Epithelial cell of esophagus (primary cell): ENCODE results near the gene CHPF2.

Experiments used
- DNase-seq: peaks from one replicate; pipeline ENCODE4 v3.0.0; 2010; ENCODE audit warnings: low read depth
- H3K4me3 ChIP-seq: 2 replicates; pipeline ENCODE4 v1.5.1; 2011; ENCODE audit warnings: mild to moderate bottlenecking, low read length, control low read depth
- TF ChIP-seq, protein P1 (sequence below): IDR thresholded peaks from 2 replicates; pipeline ENCODE4 v1.5.1; 2011; ENCODE audit warnings: low read depth, mild to moderate bottlenecking, low read length, control low read depth, inconsistent platforms; ENCODE audit not compliant: insufficient read depth; ENCODE audit errors: missing control alignments

Gene CHPF2

DNA sequence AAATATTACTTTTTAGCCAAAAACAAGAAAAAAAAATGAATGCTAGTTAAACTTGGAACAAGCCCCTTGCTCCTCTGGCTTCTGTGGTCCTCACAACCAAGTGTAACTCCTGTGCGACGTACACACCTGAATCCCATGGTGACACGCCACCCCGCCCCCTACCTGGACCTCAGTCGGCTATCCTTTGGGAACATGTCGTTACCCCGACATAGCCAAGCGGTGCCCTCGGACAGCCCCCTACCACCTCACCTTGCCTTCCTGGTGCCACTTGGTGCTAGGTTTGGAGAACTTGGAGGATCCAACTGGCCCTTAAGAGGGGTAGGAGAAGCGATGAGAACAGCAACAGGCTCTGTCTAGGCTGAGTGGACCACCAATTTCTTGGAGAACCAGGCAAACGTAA is 28.2 kb downstream of the CHPF2 start:
- DNase-seq = no peak
- TF ChIP-seq, protein P1, sequence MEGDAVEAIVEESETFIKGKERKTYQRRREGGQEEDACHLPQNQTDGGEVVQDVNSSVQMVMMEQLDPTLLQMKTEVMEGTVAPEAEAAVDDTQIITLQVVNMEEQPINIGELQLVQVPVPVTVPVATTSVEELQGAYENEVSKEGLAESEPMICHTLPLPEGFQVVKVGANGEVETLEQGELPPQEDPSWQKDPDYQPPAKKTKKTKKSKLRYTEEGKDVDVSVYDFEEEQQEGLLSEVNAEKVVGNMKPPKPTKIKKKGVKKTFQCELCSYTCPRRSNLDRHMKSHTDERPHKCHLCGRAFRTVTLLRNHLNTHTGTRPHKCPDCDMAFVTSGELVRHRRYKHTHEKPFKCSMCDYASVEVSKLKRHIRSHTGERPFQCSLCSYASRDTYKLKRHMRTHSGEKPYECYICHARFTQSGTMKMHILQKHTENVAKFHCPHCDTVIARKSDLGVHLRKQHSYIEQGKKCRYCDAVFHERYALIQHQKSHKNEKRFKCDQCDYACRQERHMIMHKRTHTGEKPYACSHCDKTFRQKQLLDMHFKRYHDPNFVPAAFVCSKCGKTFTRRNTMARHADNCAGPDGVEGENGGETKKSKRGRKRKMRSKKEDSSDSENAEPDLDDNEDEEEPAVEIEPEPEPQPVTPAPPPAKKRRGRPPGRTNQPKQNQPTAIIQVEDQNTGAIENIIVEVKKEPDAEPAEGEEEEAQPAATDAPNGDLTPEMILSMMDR = no peak
- no peak overlapping the region for H3K4me3 ChIP-seq

DNA sequence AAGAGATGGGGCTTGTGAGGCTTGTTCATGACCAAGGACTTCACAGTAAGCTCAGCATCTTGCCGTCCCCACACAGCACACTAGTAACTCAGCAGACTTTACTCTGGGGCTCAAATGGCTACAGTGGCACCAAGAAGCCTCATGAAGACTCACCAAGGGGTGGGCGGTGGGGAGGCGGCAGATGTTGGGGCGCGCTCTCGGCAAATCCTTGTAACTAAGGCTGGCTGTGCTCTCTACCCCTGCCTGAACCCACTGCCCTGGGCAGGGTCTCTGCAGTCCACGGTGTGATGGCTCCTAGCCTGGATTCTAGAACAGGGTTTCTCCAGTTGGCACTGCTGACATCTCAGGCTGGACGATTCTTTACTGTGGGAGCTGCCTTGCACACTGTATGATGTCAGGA is 28.6 kb downstream of the CHPF2 start:
- TF ChIP-seq, protein P1 = no peak
- no peak overlapping the region for H3K4me3 ChIP-seq
- DNase-seq = no peak

DNA sequence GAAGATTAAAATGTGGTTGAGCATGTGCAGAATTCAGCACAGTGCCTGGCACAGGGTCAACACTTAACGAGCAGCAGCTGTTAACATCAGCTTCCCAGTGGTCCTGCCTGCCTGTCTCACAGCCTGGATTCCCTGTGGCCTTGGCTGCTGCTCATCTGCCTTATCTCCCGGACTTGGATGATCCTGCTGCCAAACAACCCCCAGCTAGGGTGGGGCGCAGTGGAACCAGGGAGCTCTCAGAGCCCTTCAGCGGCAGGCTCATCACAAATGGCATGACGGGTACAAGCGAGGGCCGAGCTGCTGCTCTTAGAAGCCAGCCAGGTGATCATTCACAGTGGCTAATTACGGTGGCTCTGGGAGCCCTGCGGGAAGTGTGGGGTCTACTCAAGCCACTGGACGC is 29.2 kb downstream of the CHPF2 start:
- H3K4me3 ChIP-seq = no peak overlapping the region
- TF ChIP-seq, protein P1 = no peak
- no peak for DNase-seq

DNA sequence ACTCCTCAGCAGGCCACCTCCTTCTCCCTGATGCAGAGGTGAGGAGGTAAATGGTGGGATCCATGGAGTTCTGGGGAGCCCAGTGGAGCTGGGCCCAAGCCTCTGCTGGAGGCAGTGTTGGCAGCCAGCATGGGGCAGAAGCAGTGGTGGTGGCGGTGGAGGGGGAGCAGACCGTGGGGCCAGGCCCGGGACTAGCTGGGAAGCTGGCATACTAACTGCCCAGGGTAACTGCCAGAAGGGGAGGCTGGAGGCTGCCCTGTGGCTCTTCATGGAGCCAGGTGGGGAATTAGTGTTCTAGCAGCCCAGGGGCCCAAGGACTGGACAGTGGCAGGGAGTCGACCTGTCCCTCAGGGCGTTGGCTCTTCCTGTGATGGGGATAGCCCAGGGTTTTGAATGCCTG is 32.3 kb downstream of the CHPF2 start:
- TF ChIP-seq, protein P1 = no peak
- H3K4me3 ChIP-seq = no peak overlapping the region
- no peak for DNase-seq

DNA sequence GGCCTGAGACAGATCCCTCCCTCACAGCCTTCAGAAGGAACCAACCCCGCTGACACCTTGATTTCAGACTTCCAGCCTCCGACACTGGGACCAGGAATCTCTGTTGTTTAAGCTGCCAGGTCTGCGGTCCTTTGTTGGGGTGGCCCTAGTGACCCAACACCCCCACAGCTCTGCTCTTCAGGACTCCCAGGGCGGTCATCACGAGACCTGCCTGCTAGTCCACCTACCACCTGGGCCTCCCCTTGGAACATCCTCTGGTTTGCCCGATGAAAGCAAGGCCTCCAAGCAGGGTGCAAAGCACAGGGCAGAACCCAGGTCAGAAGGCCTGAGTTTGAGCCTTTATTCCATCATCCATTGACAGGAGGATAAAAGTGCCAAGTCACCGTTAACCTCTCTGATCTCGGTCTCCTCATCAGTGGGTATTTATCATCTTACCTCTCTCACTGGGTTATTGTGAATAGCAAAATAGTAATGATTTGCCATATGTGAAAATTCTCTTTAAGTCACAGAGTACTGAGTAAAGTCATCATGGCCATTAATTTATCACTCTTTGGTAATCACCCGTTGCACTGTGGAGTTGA is 33.2 kb downstream of the CHPF2 start:
- DNase-seq = no peak
- H3K4me3 ChIP-seq = no peak overlapping the region
- TF ChIP-seq, protein P1 = no peak

DNA sequence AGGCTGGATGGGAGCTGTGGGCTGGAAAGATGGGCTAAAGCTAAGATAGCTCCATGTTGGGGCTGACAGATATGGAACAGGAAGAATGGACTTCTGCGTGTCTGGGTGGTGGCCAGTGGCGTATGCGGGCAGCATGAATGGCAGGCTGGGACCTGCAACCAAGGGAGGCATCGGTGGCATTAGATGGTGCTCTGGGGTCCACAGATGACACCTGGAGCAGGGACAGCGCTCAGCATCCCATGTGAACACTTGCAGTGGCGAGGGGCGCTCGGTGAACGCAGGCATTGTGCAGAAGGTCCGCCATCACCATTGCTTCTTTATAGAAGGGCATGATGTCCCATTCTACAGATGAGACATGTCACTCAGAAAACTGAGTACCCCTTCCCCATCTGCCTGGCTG is 37.2 kb downstream of the CHPF2 start:
- no peak for DNase-seq

DNA sequence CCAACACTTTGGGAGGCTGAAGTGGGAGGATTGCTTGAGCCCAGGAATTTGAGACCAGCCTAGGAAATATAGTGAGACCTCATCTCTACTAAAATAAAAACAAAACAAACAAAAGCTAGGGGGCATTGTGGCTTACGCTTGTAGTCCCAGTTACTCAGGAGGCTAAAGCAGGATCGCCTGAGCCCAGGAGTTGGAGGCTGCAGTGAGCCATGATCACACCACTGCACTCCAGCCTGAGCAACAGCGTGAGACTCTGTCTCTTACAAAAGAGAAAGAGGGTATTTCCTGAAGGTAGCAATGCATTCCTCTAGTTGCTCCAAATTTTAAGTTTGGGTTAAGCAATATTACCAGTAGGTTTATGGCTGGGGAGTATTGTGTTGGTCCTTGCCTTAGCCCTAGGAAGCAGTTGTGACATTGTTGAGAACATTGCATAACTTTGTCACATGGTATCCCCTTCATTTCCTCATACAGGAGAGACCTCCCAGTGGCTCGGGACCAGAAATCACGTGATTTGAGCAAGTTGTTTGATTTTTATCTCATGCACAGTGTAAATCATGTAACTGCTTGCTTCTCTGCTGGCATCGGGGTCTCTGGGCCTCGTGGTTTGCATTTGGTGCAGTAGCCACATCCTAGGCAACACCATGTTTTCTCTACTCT is 39.5 kb downstream of the CHPF2 start:
- peak; percentile 15 for DNase-seq
- TF ChIP-seq, protein P1 = no peak
- H3K4me3 ChIP-seq = no peak overlapping the region

More for the DNA sequence above, 37.2 kb downstream of the CHPF2 start:
- H3K4me3 ChIP-seq = no peak overlapping the region
- TF ChIP-seq, protein P1 = no peak
